Ovary (tissue), 3 donors: ENCODE data around the gene BICRA.

Experiments used
- CTCF ChIP-seq, 3 donors: fragments of 450-650 bp in 2 of 3; fragments of 200-600 bp in 1 of 3; IDR thresholded peaks; one replicate each; pipeline versions ENCODE4 v1.5.1 to v1.8.0; 2016 to 2022; ENCODE audit warnings: antibody characterized with exemption in 3 of 3, mild to moderate bottlenecking in 1 of 3
- POLR2A ChIP-seq: fragments of 450-650 bp; IDR thresholded peaks from one replicate; pipeline ENCODE4 v1.6.1; 2017; ENCODE audit warnings: antibody characterized with exemption, mild to moderate bottlenecking, moderate library complexity
- donor health status: DM: no; HTN: no; CAD: no.

- TF ChIP-seq CTCF (IDR thresholded peaks at IDR 0.05), result no peak
- TF ChIP-seq POLR2A, result no peak
Observed at GRCh38 chr19:47735131-47735530, 126.2 kb downstream of the BICRA start.
